GM12891 (cell line): ENCODE measurements around the gene GRIK4.

Experiments used
- PAX5 ChIP-seq: IDR thresholded peaks from 2 replicates; pipeline ENCODE4 v1.6.1; 2011; ENCODE audit warnings: low read length, moderate library complexity, mild to moderate bottlenecking; ENCODE audit not compliant: insufficient read depth, severe bottlenecking
- POLR2A ChIP-seq: IDR thresholded peaks from 2 replicates; pipeline ENCODE4 v1.6.1; 2011; ENCODE audit warnings: low read depth, low read length, control low read depth
- POLR2AphosphoS5 ChIP-seq: IDR thresholded peaks from 2 replicates; pipeline ENCODE4 v1.6.1; 2011; ENCODE audit warnings: low read depth, low read length, control low read depth
- POU2F2 ChIP-seq: IDR thresholded peaks from 2 replicates; pipeline ENCODE4 v1.6.1; 2011; ENCODE audit warnings: low read depth, mild to moderate bottlenecking, control low read depth, low read length, moderate library complexity
- SPI1 ChIP-seq: IDR thresholded peaks from 2 replicates; pipeline ENCODE4 v1.6.1; 2011; ENCODE audit warnings: low read depth, low read length, control low read depth
- TAF1 ChIP-seq: IDR thresholded peaks from 2 replicates; pipeline ENCODE4 v1.6.1; 2011; ENCODE audit warnings: low read depth, low read length, control low read depth

DNA sequence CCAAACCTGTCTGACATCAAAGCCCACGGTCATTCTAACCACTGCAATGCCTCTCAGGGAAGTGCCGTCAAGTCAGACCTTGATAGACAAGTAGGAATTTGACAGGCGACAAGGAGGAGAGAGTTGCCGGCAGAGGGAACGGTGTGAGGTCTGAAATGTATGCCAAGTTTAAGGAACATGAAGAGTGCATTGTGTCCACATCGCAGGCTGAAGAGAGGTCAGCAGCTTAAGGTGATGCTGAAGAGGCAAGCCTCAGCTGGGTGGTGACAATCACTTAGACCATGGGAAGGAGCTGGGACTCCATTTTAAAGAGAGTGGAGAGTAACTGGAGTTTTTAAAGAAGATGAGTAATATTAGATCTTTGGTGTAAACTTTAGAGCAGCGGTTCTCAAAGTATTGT, 407.5 kb downstream of the GRIK4 start:
- TF ChIP-seq POLR2AphosphoS5 (no peak), TAF1 (no peak), POLR2A (no peak), SPI1 (no peak), POU2F2 (no peak), PAX5 (no peak)
